Cardiac fibroblast (primary cell): Measurements from ENCODE around the gene DNAH1.

Experiments used
- DNase-seq, 2 donors: peaks; one replicate each; pipeline versions ENCODE4 v3.0.0 to v3.0.0-alpha.2; 2010; ENCODE audit warnings: low read depth in 2 of 2
- H3K4me3 ChIP-seq, 2 donors: replicated peaks in 1 of 2; 1 replicate in 1 of 2; 2 replicates in 1 of 2; pipeline ENCODE4 v1.5.1; 2011; ENCODE audit warnings: low read depth in 2 of 2, low read length in 2 of 2, mild to moderate bottlenecking in 2 of 2, moderate library complexity in 1 of 2
- CTCF ChIP-seq: IDR thresholded peaks from one replicate; pipeline ENCODE4 v1.5.1; 2011; ENCODE audit warnings: low read depth, mild to moderate bottlenecking, low read length, inconsistent platforms

The DNAH1 gene

GRCh38 chr3:52305926-52306325 lies 10.2 kb upstream of the DNAH1 start:
- no peak for TF ChIP-seq CTCF
- H3K4me3 ChIP-seq, result no peak overlapping the region
- DNase-seq, result no peak

- DNase-seq, result no peak
- TF ChIP-seq CTCF, result no peak
- H3K4me3 ChIP-seq, result no peak overlapping the region
Observed at GRCh38 chr3:52306978-52307377, 9.1 kb upstream of the DNAH1 start.

- DNase-seq, result no peak
- H3K4me3 ChIP-seq, result no peak overlapping the region
- TF ChIP-seq CTCF, result no peak
Observed at GRCh38 chr3:52308308-52308707, 7.8 kb upstream of the DNAH1 start.

- TF ChIP-seq CTCF, result no peak
- no peak for DNase-seq
- H3K4me3 ChIP-seq, result no peak overlapping the region
Observed at GRCh38 chr3:52310861-52311575, 5.1 kb upstream of the DNAH1 start.

GRCh38 chr3:52311576-52312119 lies 4.5 kb upstream of the DNAH1 start:
- H3K4me3 ChIP-seq, result no peak overlapping the region
- no peak for DNase-seq
- TF ChIP-seq CTCF, result no peak

DNA sequence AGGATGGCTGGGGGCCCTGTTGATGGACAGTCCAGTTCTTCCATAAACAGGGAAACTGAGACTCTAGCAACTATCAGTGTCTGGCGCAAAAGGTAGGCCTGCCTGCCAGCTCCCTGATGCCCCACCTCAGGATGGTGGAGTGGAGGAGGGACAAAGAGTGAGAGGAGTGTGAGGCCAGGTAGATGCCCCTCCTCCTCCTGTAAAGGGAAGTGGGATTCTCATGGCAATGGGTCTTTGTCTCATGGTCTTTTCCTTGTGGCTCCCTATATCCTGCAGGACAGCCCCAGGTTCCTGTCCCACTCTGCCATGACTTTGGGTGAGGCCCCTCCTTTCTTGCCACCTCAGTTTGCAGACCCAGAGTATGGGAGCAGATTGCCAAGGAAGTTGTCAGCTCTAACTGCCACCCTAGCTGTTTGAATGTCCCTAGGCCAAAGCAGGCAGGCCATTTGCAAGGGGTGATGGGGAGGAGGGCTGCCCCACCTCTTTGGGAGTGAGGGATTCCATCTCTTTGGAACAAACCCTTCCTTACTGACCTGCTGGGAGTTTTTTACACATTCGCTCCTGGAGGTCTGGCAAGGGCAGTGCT lies 2.8 kb upstream of the DNAH1 start:
- TF ChIP-seq CTCF, result no peak
- no peak for DNase-seq
- no peak overlapping the region for H3K4me3 ChIP-seq
